Stomach (tissue), 9 donors: ENCODE data around the gene LRRC74B. TPM values are rescaled to one million over a fixed set of nuclear protein-coding genes. Genes with fewer than 3 reads are reported as not detected.

Experiments used
- DNase-seq, 2 donors: peaks; one replicate each; pipeline versions ENCODE4 v3.0.0 to v3.0.0-alpha.2; 2013 to 2019
- H3K27ac ChIP-seq, 5 donors: fragments of 200-600 bp in 4 of 5; sonication (generic) in 4 of 5; one replicate each; pipeline ENCODE4 v1.5.1; 2013 to 2019; ENCODE audit warnings: mild to moderate bottlenecking in 1 of 5, moderate library complexity in 1 of 5
- H3K27me3 ChIP-seq, 3 donors: fragments of 200-600 bp; sonication (generic); one replicate each; pipeline ENCODE4 v1.5.1; 2017 to 2019; ENCODE audit warnings: mixed run types in 1 of 3
- H3K36me3 ChIP-seq, 4 donors: fragments of 200-600 bp; sonication (generic); 1 replicate in 3 of 4; 2 replicates in 1 of 4; pipeline ENCODE4 v1.5.1; 2016 to 2019
- H3K4me1 ChIP-seq, 4 donors: fragments of 200-600 bp; sonication (generic); one replicate each; pipeline ENCODE4 v1.5.1; 2016 to 2019
- H3K4me3 ChIP-seq, 4 donors: fragments of 200-600 bp; sonication (generic) in 3 of 4; one replicate each; pipeline ENCODE4 v1.5.1; 2016 to 2019; ENCODE audit warnings: mild to moderate bottlenecking in 1 of 4
- H3K9me3 ChIP-seq, 4 donors: fragments of 200-600 bp; sonication (generic); one replicate each; pipeline ENCODE4 v1.5.1; 2016 to 2019
- CTCF ChIP-seq, 7 experiments: fragments of 450-650 bp in 4 of 7; fragments of 200-600 bp in 3 of 7; sonication (generic) in 3 of 7; IDR thresholded peaks; one replicate each; pipeline ENCODE4 v1.5.1; 2016 to 2019; ENCODE audit warnings: antibody characterized with exemption in 7 of 7, control low read depth in 2 of 7, mild to moderate bottlenecking in 1 of 7
- EP300 ChIP-seq: sonication (generic); formaldehyde crosslinking; IDR thresholded peaks from one replicate; pipeline ENCODE4 v1.6.1; 2017; ENCODE audit warnings: antibody characterized with exemption
- POLR2A ChIP-seq, 4 donors: fragments of 450-650 bp; IDR thresholded peaks; one replicate each; pipeline ENCODE4 v1.6.1; 2016; ENCODE audit warnings: antibody characterized with exemption in 4 of 4, control low read depth in 2 of 4, mild to moderate bottlenecking in 1 of 4, moderate library complexity in 1 of 4
- POLR2AphosphoS5 ChIP-seq, 3 donors: sonication (generic); formaldehyde crosslinking; IDR thresholded peaks; one replicate each; pipeline ENCODE4 v1.6.1; 2016; ENCODE audit warnings: antibody characterized with exemption in 3 of 3
- WGBS, 5 donors: extraction: QIAGEN DNeasy Blood & Tissue Kit in 3 of 5; methylation state at CpG; one replicate each; pipeline versions ENCODE4 v1.1.5 to v1.1.7; 2013 to 2018; 5-methylcytosine and 5-hydroxymethylcytosine counted together
- intact Hi-C: fragments of 100-400 bp; cut with DNase I; formaldehyde crosslinking; loops from one replicate; pipeline ENCODE4 v1.15.1; 2023; ENCODE audit warnings: low total_unique reads
- polyA plus RNA-seq, 3 donors: library from polyadenylated mRNA; stranded (reverse); fragments of 200-250 nt; gene quantifications; one replicate each; pipeline ENCODE4 v1.2.3, GENCODE V29; 2013
- total RNA-seq, 5 donors: library from RNA; depleted of rRNA; stranded (reverse); fragments of >200 nt; gene quantifications; one replicate each; pipeline versions ENCODE4 v1.1.0 to v1.2.3, GENCODE V29; 2014 to 2016
- donor health status: healthy with polysubstance abuse.
- donor health status: Bipolar disorder and iron deficiency.
- donor health status: healthy.

Gene LRRC74B
- total and polyA plus RNA-seq, 8 donors, result not detected

GRCh38 chr22:21030032-21030431 lies 15.7 kb upstream of the LRRC74B start:
- intact Hi-C loops, result no loop called here
- no peak overlapping the region for H3K4me3 ChIP-seq
- 84 to 94% (median 90%) methylated on average over 15 of the region's 15 CpGs for WGBS, 5 donors
- TF ChIP-seq POLR2AphosphoS5 (IDR thresholded peaks at IDR 0.05), result no peak
- no peak for TF ChIP-seq EP300
- TF ChIP-seq CTCF (IDR thresholded peaks at IDR 0.05), result no peak
- TF ChIP-seq POLR2A (IDR thresholded peaks at IDR 0.05), result no peak
- H3K4me1 ChIP-seq, result peaks cover 9 to 17% (median 12%) of the 10 kb centered on the region in 4 donors
- DNase-seq, result no peak
- no peak overlapping the region for H3K27ac ChIP-seq
- H3K9me3 ChIP-seq, result no peaks in the 10 kb centered on the region
- peaks cover 0 to 54% (median 14%) of the 10 kb centered on the region in 3 donors for H3K27me3 ChIP-seq
- no peaks in the 10 kb centered on the region for H3K36me3 ChIP-seq

GRCh38 chr22:21030621-21031544 lies 14.9 kb upstream of the LRRC74B start:
- Histone ChIP-seq H3K9me3 (no peaks in the 10 kb centered on the region), H3K36me3 (no peaks in the 10 kb centered on the region), H3K27ac (no peak overlapping the region), H3K27me3 (peaks cover 0 to 54% (median 14%) of the 10 kb centered on the region in 3 donors), H3K4me1 (peaks cover 9 to 17% (median 12%) of the 10 kb centered on the region in 4 donors), H3K4me3 (no peak overlapping the region)
- WGBS, 5 donors, result 89 to 96% (median 95%) methylated on average over 37 to 40 of the region's 40 CpGs
- intact Hi-C loops, result no loop called here
- TF ChIP-seq CTCF (IDR thresholded peaks at IDR 0.05), result no peak
- no peak for TF ChIP-seq EP300
- TF ChIP-seq POLR2AphosphoS5 (IDR thresholded peaks at IDR 0.05), result no peak
- no peak for TF ChIP-seq POLR2A (IDR thresholded peaks at IDR 0.05)
- DNase-seq, result no peak

- WGBS, 5 donors, result 86 to 93% (median 91%) methylated on average over 17 to 18 of the region's 18 CpGs; no CpG with 5 or more reads in 1 of the 5 donors
- H3K4me1 ChIP-seq, result peaks cover 9 to 17% (median 12%) of the 10 kb centered on the region in 4 donors
- no peak for TF ChIP-seq POLR2A (IDR thresholded peaks at IDR 0.05)
- no peak for TF ChIP-seq CTCF (IDR thresholded peaks at IDR 0.05)
- no peak for TF ChIP-seq POLR2AphosphoS5 (IDR thresholded peaks at IDR 0.05)
- TF ChIP-seq EP300, result no peak
- peaks cover 0 to 54% (median 14%) of the 10 kb centered on the region in 3 donors for H3K27me3 ChIP-seq
- no peak overlapping the region for H3K27ac ChIP-seq
- H3K9me3 ChIP-seq, result no peaks in the 10 kb centered on the region
- no peak for DNase-seq
- no peaks in the 10 kb centered on the region for H3K36me3 ChIP-seq
- H3K4me3 ChIP-seq, result peak overlapping the region; percentile 38 to 50 (median 42)
- intact Hi-C loops, result no loop called here
These were observed 14.2 kb upstream of the LRRC74B start for GRCh38 chr22:21031545-21032036.

- H3K4me3 ChIP-seq, result peak within 1 kb of the TSS; percentile 38 to 50 (median 42)
- intact Hi-C loops, result no loop called here
- 5 to 9% (median 7%) methylated on average over 19 to 59 of the region's 59 CpGs for WGBS, 5 donors
- H3K36me3 ChIP-seq, result no peaks in the 10 kb centered on the region
- no peak for TF ChIP-seq POLR2A (IDR thresholded peaks at IDR 0.05)
- TF ChIP-seq CTCF (IDR thresholded peaks at IDR 0.05), result no peak
- TF ChIP-seq EP300, result no peak
- no peak for TF ChIP-seq POLR2AphosphoS5 (IDR thresholded peaks at IDR 0.05)
- H3K4me1 ChIP-seq, result peaks cover 9 to 17% (median 12%) of the 10 kb centered on the region in 4 donors
- no peak within 1 kb of the TSS for H3K27ac ChIP-seq
- H3K9me3 ChIP-seq, result no peaks in the 10 kb centered on the region
- peaks cover 0 to 54% (median 14%) of the 10 kb centered on the region in 3 donors for H3K27me3 ChIP-seq
- DNase-seq, result peak; percentile 27 to 76
These were observed 13.5 kb upstream of the LRRC74B start, which contains the start of gene SLC7A4 for GRCh38 chr22:21032037-21032867. TSS of gene SLC7A4 (minus strand) at chr22:21032561. CDS start at chr22:21031812, 749 bp downstream.
